GM23338 (cell line): ENCODE measurements around the gene CNTN5. TPM values are rescaled to one million over a fixed set of nuclear protein-coding genes. Genes with fewer than 3 reads are reported as not detected.

Experiments
- ATAC-seq: fragments of 200-7000 bp; cut with Tn5 transposase; 3 replicates; pipeline ENCODE4 v1.9.1; 2020
- DNase-seq: peaks from one replicate; pipeline ENCODE4 v3.0.0-alpha.2; 2015; ENCODE audit warnings: low spot score
- H2AFZ ChIP-seq: fragments of 200-600 bp; sonication (generic); 2 replicates; pipeline ENCODE4 v1.8.0; 2016; ENCODE audit warnings: antibody characterized with exemption, mild to moderate bottlenecking, moderate library complexity
- H3F3A ChIP-seq: fragments of 200-600 bp; sonication (generic); replicated peaks from 2 replicates; pipeline ENCODE4 v1.8.0; 2017; ENCODE audit warnings: antibody characterized with exemption, mixed run types, low read depth
- H3K27ac ChIP-seq: fragments of 200-600 bp; sonication (generic); 2 replicates; pipeline ENCODE4 v1.6.1; 2016; ENCODE audit warnings: low read depth
- H3K27me3 ChIP-seq: fragments of 200-600 bp; sonication (generic); 2 replicates; pipeline ENCODE4 v1.8.0; 2016; ENCODE audit warnings: mild to moderate bottlenecking, mixed run types, moderate library complexity; ENCODE audit not compliant: insufficient read depth
- H3K36me3 ChIP-seq: fragments of 200-600 bp; sonication (generic); 2 replicates; pipeline ENCODE4 v1.8.0; 2016; ENCODE audit warnings: mild to moderate bottlenecking; ENCODE audit not compliant: insufficient read depth
- H3K4me1 ChIP-seq: fragments of 200-600 bp; sonication (generic); 2 replicates; pipeline ENCODE4 v1.8.0; 2016; ENCODE audit warnings: mild to moderate bottlenecking, moderate library complexity; ENCODE audit not compliant: insufficient read depth
- H3K4me2 ChIP-seq: fragments of 200-600 bp; sonication (generic); 2 replicates; pipeline ENCODE4 v1.7.1; 2017; ENCODE audit warnings: mixed run types
- H3K4me3 ChIP-seq: fragments of 200-600 bp; sonication (generic); 2 replicates; pipeline ENCODE4 v1.6.1; 2016; ENCODE audit warnings: mixed run types
- H3K79me2 ChIP-seq: fragments of 200-600 bp; sonication (generic); replicated peaks from 2 replicates; pipeline ENCODE4 v1.8.0; 2017; ENCODE audit warnings: mild to moderate bottlenecking; ENCODE audit not compliant: insufficient read depth
- H3K9me2 ChIP-seq: fragments of 200-600 bp; sonication (generic); 2 replicates; pipeline ENCODE4 v1.8.0; 2017; ENCODE audit not compliant: insufficient read depth
- H4K20me1 ChIP-seq: fragments of 200-600 bp; sonication (generic); replicated peaks from 2 replicates; pipeline ENCODE4 v1.8.0; 2017; ENCODE audit warnings: mild to moderate bottlenecking; ENCODE audit not compliant: insufficient read depth
- H3K27ac Mint-ChIP-seq: 2 replicates; pipeline ENCODE4 v1.8.0; 2020; ENCODE audit warnings: inconsistent platforms, mild to moderate bottlenecking, moderate library complexity, mixed read lengths
- H3K27me3 Mint-ChIP-seq: 3 replicates; pipeline ENCODE4 v1.8.0; 2022; ENCODE audit warnings: low read depth, mild to moderate bottlenecking, moderate library complexity, mixed read lengths, inconsistent platforms; ENCODE audit not compliant: insufficient read depth, poor library complexity
- H3K36me3 Mint-ChIP-seq: 3 replicates; pipeline ENCODE4 v1.8.0; 2021; ENCODE audit warnings: low read depth, mild to moderate bottlenecking, inconsistent platforms, moderate library complexity, mixed read lengths
- H3K4me1 Mint-ChIP-seq: 3 replicates; pipeline ENCODE4 v1.8.0; 2020; ENCODE audit warnings: mild to moderate bottlenecking, inconsistent platforms, mixed read lengths
- H3K4me3 Mint-ChIP-seq: 3 replicates; pipeline ENCODE4 v1.8.0; 2021; ENCODE audit warnings: moderate library complexity, mild to moderate bottlenecking, inconsistent platforms, mixed read lengths
- H3K9me3 Mint-ChIP-seq: 3 replicates; pipeline ENCODE4 v1.8.0; 2020; ENCODE audit warnings: moderate library complexity, mild to moderate bottlenecking, inconsistent platforms, mixed read lengths
- CREB1 ChIP-seq: fragments of 250-450 bp; sonication (Bioruptor Pico); IDR thresholded peaks from 2 replicates; pipeline ENCODE4 v1.5.0; 2020; ENCODE audit warnings: low read depth, mild to moderate bottlenecking, moderate library complexity
- CTCF ChIP-seq, 2 experiments: fragments of 200-600 bp in 1 of 2; sonication (generic) in 1 of 2; conservative IDR thresholded peaks; 2 replicates each; pipeline versions ENCODE4 v1.5.1 to v1.6.1; 2016 to 2017; ENCODE audit warnings: antibody characterized with exemption in 2 of 2, low read depth in 2 of 2, mild to moderate bottlenecking in 2 of 2, moderate library complexity in 1 of 2
- JUNB ChIP-seq: IDR thresholded peaks from one replicate; pipeline ENCODE4 v1.6.1; 2016; ENCODE audit warnings: antibody characterized with exemption; ENCODE audit not compliant: unreplicated experiment
- NANOG ChIP-seq: IDR thresholded peaks from 2 replicates; pipeline ENCODE4 v1.6.1; 2016; ENCODE audit warnings: antibody characterized with exemption, borderline replicate concordance
- STAT1 ChIP-seq: IDR thresholded peaks from one replicate; pipeline ENCODE4 v1.6.1; 2016; ENCODE audit warnings: antibody characterized with exemption; ENCODE audit not compliant: unreplicated experiment
- ZNF462 ChIP-seq: fragments of 250-450 bp; sonication (Bioruptor Pico); IDR thresholded peaks from 2 replicates; pipeline ENCODE4 v1.5.0; 2020; ENCODE audit warnings: mild to moderate bottlenecking, moderate library complexity
- polyA plus RNA-seq: library from polyadenylated mRNA; unstranded; fragments of >200 nt; fragmentation: Nextera tagmentation; extraction: Ambion mirVana; gene quantifications from 2 replicates; pipeline ENCODE4 v1.2.1, GENCODE V29; 2016
- total RNA-seq: library from RNA; depleted of rRNA; stranded (reverse); fragments of >200 nt; shearing (Covaris generic); gene quantifications from 2 replicates; pipeline ENCODE4 v1.2.3, GENCODE V29; 2014

CNTN5 gene
- total and polyA plus RNA-seq, 2 experiments from 2014 or later, result not detected

- TF ChIP-seq ZNF462 (CRISPR knock-in tag) (no peak), CREB1 (CRISPR knock-in tag) (no peak)
Observed at GRCh38 chr11:100269516-100269915, 1248.8 kb downstream of the CNTN5 start (continued).

- H3K27me3 Mint-ChIP-seq, result no peaks in the 10 kb centered on the region
- no peak overlapping the region for H3K27ac Mint-ChIP-seq
- no peak for DNase-seq
- no peaks in the 10 kb centered on the region for H3K9me3 Mint-ChIP-seq
- no peak overlapping the region for H3K27ac ChIP-seq
- ATAC-seq, result no peak
- H3K79me2 ChIP-seq, result no peaks in the 10 kb centered on the region
- no peak overlapping the region for H2AFZ ChIP-seq
- no peaks in the 10 kb centered on the region for H3K4me1 ChIP-seq
- H3K4me3 ChIP-seq, result no peak overlapping the region
- H3F3A ChIP-seq, result no peaks in the 10 kb centered on the region
- H3K4me1 Mint-ChIP-seq, result no peaks in the 10 kb centered on the region
- no peaks in the 10 kb centered on the region for H3K36me3 Mint-ChIP-seq
- H3K4me3 Mint-ChIP-seq, result no peak overlapping the region
- H3K36me3 ChIP-seq, result no peaks in the 10 kb centered on the region
- H3K9me2 ChIP-seq, result no peaks in the 10 kb centered on the region
- H3K4me2 ChIP-seq, result no peak overlapping the region
- no peaks in the 10 kb centered on the region for H3K27me3 ChIP-seq
- no peaks in the 10 kb centered on the region for H4K20me1 ChIP-seq
- no peak for TF ChIP-seq NANOG
- no peak for TF ChIP-seq CREB1 (CRISPR knock-in tag)
- no peak for TF ChIP-seq ZNF462 (CRISPR knock-in tag)
- no peak for TF ChIP-seq CTCF (conservative IDR thresholded peaks at IDR 0.05; ENCODE audit: low read depth in 2 of 2)
- TF ChIP-seq STAT1, result no peak
- no peak for TF ChIP-seq JUNB
Observed at GRCh38 chr11:100273066-100273815, 1252.5 kb downstream of the CNTN5 start.
